Ascending aorta (tissue), 2 donors: ENCODE data around the gene WAS. TPM values are rescaled to one million over a fixed set of nuclear protein-coding genes. Genes with fewer than 3 reads are reported as not detected.
"Not testable (repeated sequence)": the region's sequence is repeated elsewhere in the genome, so short reads cannot be mapped to it uniquely, and the experiment has no call there.

Experiments
- DNase-seq, 2 donors: peaks; one replicate each; pipeline ENCODE4 v3.0.0-alpha.2; 2019; ENCODE audit warnings: low spot score in 2 of 2
- H3K27ac ChIP-seq, 2 donors: fragments of 200-600 bp; sonication (generic); one replicate each; pipeline ENCODE4 v1.5.1; 2016 to 2017; ENCODE audit warnings: mild to moderate bottlenecking in 1 of 2
- H3K27me3 ChIP-seq: fragments of 200-600 bp; sonication (generic); one replicate; pipeline ENCODE4 v1.5.1; 2017
- H3K36me3 ChIP-seq, 2 donors: fragments of 200-600 bp; sonication (generic); one replicate each; pipeline ENCODE4 v1.5.1; 2016
- H3K4me1 ChIP-seq, 2 donors: fragments of 200-600 bp; sonication (generic); one replicate each; pipeline ENCODE4 v1.5.1; 2016 to 2017; ENCODE audit warnings: mild to moderate bottlenecking in 1 of 2
- H3K4me3 ChIP-seq, 2 donors: fragments of 200-600 bp; sonication (generic); one replicate each; pipeline ENCODE4 v1.5.1; 2016 to 2017; ENCODE audit warnings: mild to moderate bottlenecking in 1 of 2
- H3K9me3 ChIP-seq, 2 donors: fragments of 200-600 bp; sonication (generic); one replicate each; pipeline ENCODE4 v1.5.1; 2016
- CTCF ChIP-seq, 3 experiments: fragments of 200-600 bp in 2 of 3; fragments of 450-650 bp in 1 of 3; sonication (generic) in 2 of 3; IDR thresholded peaks; one replicate each; pipeline ENCODE4 v1.5.1; 2016 to 2019; ENCODE audit warnings: antibody characterized with exemption in 3 of 3, mild to moderate bottlenecking in 1 of 3, moderate library complexity in 1 of 3
- intact Hi-C: fragments of 100-400 bp; cut with DNase I; formaldehyde crosslinking; loops from one replicate; pipeline ENCODE4 v1.15.1; 2023
- total RNA-seq: library from RNA; depleted of rRNA; stranded (reverse); fragments of >200 nt; gene quantifications from one replicate; pipeline ENCODE4 v1.1.0, GENCODE V29; 2016

Gene WAS
- total RNA-seq, 1 donor from 2014 or later = 29.5 TPM

- intact Hi-C loops, H3K4me3 ChIP-seq, H3K27ac ChIP-seq, H3K27me3 ChIP-seq, DNase-seq, H3K4me1 ChIP-seq, H3K9me3 ChIP-seq, H3K36me3 ChIP-seq: not testable (repeated sequence)
Measured at GRCh38 chrX:48659686-48660085, 23.9 kb upstream of the WAS start.

DNA sequence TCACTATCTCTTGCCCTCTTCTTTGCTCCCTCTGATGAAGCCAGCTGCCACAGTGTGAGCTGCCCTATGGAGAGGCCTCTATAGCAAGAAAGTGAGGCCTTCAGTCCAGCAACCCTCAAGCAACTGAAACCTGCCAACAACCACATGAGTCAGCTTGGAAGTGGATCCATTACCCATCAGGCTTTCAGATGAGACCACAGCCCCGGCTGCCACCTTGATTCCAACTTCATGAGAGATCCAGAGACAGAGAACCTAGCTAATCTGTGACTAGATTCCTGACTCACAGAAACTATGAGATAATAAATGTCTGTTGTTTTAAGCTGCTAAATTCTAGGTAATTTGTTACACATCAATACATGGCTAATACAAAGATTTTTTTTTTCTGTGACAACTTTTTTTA, 20.4 kb upstream of the WAS start:
- Histone ChIP-seq H3K4me3 (no peak overlapping the region), H3K36me3 (no peaks in the 10 kb centered on the region), H3K9me3 (no peaks in the 10 kb centered on the region), H3K27ac (no peak overlapping the region), H3K4me1 (no peaks in the 10 kb centered on the region), H3K27me3 (no peaks in the 10 kb centered on the region)
- no peak for DNase-seq
- intact Hi-C loops = no loop called here
- no peak for TF ChIP-seq CTCF (IDR thresholded peaks at IDR 0.05)

- Histone ChIP-seq H3K4me3 (no peak overlapping the region), H3K9me3 (no peaks in the 10 kb centered on the region), H3K4me1 (no peaks in the 10 kb centered on the region), H3K27me3 (no peaks in the 10 kb centered on the region), H3K27ac (no peak overlapping the region), H3K36me3 (no peaks in the 10 kb centered on the region)
- intact Hi-C loops = no loop called here
- TF ChIP-seq CTCF (IDR thresholded peaks at IDR 0.05) = no peak
- DNase-seq = no peak
Measured at GRCh38 chrX:48664156-48664555, 19.4 kb upstream of the WAS start.

GRCh38 chrX:48665991-48666390, 17.6 kb upstream of the WAS start:
- Histone ChIP-seq H3K4me1 (no peaks in the 10 kb centered on the region), H3K27me3 (no peaks in the 10 kb centered on the region), H3K27ac (no peak overlapping the region), H3K4me3 (no peak overlapping the region), H3K9me3 (no peaks in the 10 kb centered on the region), H3K36me3 (no peaks in the 10 kb centered on the region)
- TF ChIP-seq CTCF (IDR thresholded peaks at IDR 0.05) = no peak
- intact Hi-C loops = no loop called here
- no peak for DNase-seq

- no peak for DNase-seq
- intact Hi-C loops = no loop called here
- Histone ChIP-seq H3K27me3 (no peaks in the 10 kb centered on the region), H3K4me3 (no peak overlapping the region), H3K36me3 (no peaks in the 10 kb centered on the region), H3K9me3 (no peaks in the 10 kb centered on the region), H3K4me1 (no peaks in the 10 kb centered on the region), H3K27ac (no peak overlapping the region)
- no peak for TF ChIP-seq CTCF (IDR thresholded peaks at IDR 0.05)
Measured at GRCh38 chrX:48666649-48667048, 16.9 kb upstream of the WAS start.

GRCh38 chrX:48667509-48667908, 16.1 kb upstream of the WAS start:
- intact Hi-C loops = no loop called here
- Histone ChIP-seq H3K4me3 (no peak overlapping the region), H3K4me1 (no peaks in the 10 kb centered on the region), H3K27ac (no peak overlapping the region), H3K27me3 (no peaks in the 10 kb centered on the region), H3K9me3 (no peaks in the 10 kb centered on the region), H3K36me3 (no peaks in the 10 kb centered on the region)
- no peak for DNase-seq
- TF ChIP-seq CTCF (IDR thresholded peaks at IDR 0.05) = no peak

GRCh38 chrX:48668187-48668586, 15.4 kb upstream of the WAS start:
- H3K27me3 ChIP-seq, H3K4me3 ChIP-seq, H3K4me1 ChIP-seq, DNase-seq, intact Hi-C loops, H3K9me3 ChIP-seq, H3K27ac ChIP-seq, H3K36me3 ChIP-seq: not testable (repeated sequence)
